Ovary (tissue), 9 donors: ENCODE measurements around the gene ACTN1. TPM values are rescaled to one million over a fixed set of nuclear protein-coding genes. Genes with fewer than 3 reads are reported as not detected.

Experiments
- DNase-seq, 5 donors: peaks; one replicate each; pipeline ENCODE4 v3.0.0-alpha.2; 2019 to 2020
- H3K27ac ChIP-seq, 2 donors: fragments of 200-600 bp; one replicate each; pipeline versions ENCODE4 v1.5.1 to v1.8.0; 2019 to 2022
- H3K27me3 ChIP-seq: fragments of 200-600 bp; one replicate; pipeline ENCODE4 v1.8.0; 2022
- H3K36me3 ChIP-seq: fragments of 200-600 bp; sonication (generic); one replicate; pipeline ENCODE4 v1.5.1; 2019
- H3K4me1 ChIP-seq: one replicate; pipeline ENCODE4 v1.8.1; 2013; ENCODE audit warnings: mild to moderate bottlenecking, moderate library complexity; ENCODE audit not compliant: insufficient read depth
- H3K4me3 ChIP-seq: fragments of 200-600 bp; sonication (generic); one replicate; pipeline ENCODE4 v1.5.1; 2017
- H3K9me3 ChIP-seq, 2 donors: fragments of 200-600 bp in 1 of 2; sonication (generic) in 1 of 2; one replicate each; pipeline versions ENCODE4 v1.5.1 to v1.8.1; 2013 to 2019; ENCODE audit warnings: mild to moderate bottlenecking in 1 of 2, moderate library complexity in 1 of 2
- EP300 ChIP-seq: sonication (generic); formaldehyde crosslinking; IDR thresholded peaks from one replicate; pipeline ENCODE4 v1.6.1; 2017; ENCODE audit warnings: antibody characterized with exemption
- POLR2A ChIP-seq: fragments of 450-650 bp; IDR thresholded peaks from one replicate; pipeline ENCODE4 v1.6.1; 2017; ENCODE audit warnings: antibody characterized with exemption, mild to moderate bottlenecking, moderate library complexity
- WGBS, 3 donors: extraction: QIAGEN DNeasy Blood & Tissue Kit in 1 of 3; methylation state at CpG; one replicate each; pipeline versions ENCODE4 v1.1.5 to v1.1.7; 2013 to 2017; 5-methylcytosine and 5-hydroxymethylcytosine counted together
- intact Hi-C, 4 donors: fragments of 100-400 bp; cut with DNase I; formaldehyde crosslinking; loops; one replicate each; pipeline versions ENCODE4 v1.11.0 to v1.15.1; 2022 to 2023
- polyA plus RNA-seq, 2 donors: library from polyadenylated mRNA; stranded (reverse); fragments of 200-250 nt in 1 of 2; fragments of 350-450 nt in 1 of 2; fragmentation: Illumina TruSeq in 1 of 2; extraction: RNeasy Lipid Tissue Mini Kit (QIAGEN cat#74804) in 1 of 2; gene quantifications; one replicate each; pipeline ENCODE4 v1.2.3, GENCODE V29; 2013 to 2014
- total RNA-seq, 7 donors: library from RNA; depleted of rRNA in 2 of 7; stranded (reverse); fragments of >200 nt in 2 of 7; fragmentation: NEBNext Ultra II Directional in 3 of 7; extraction: Animal tissue kit (Norgen Biotek cat#: 25700) in 3 of 7; gene quantifications; one replicate each; pipeline versions ENCODE4 v1.1.0 to v1.2.4, GENCODE V29; 2016 to 2023
- TF ChIP-seq, protein P1 (sequence below), 3 donors: fragments of 450-650 bp in 2 of 3; fragments of 200-600 bp in 1 of 3; IDR thresholded peaks; one replicate each; pipeline versions ENCODE4 v1.5.1 to v1.8.0; 2016 to 2022; ENCODE audit warnings: antibody characterized with exemption in 3 of 3, mild to moderate bottlenecking in 1 of 3
- donor health status: DM: no; HTN: no; CAD: no; lungs with moderate emphysema.
- donor health status: DM: no; HTN: no; CAD: no.
- donor health status: Bipolar disorder and iron deficiency.
- donor health status: DM: yes; HTN: yes; CAD: no.
- donor health status: DM: no; HTN: no; CAD: no.
- donor health status: DM: yes; HTN: yes; CAD: no.

The ACTN1 gene
- total and polyA plus RNA-seq, 9 donors: 39.0 to 203 (median 138) TPM

DNA sequence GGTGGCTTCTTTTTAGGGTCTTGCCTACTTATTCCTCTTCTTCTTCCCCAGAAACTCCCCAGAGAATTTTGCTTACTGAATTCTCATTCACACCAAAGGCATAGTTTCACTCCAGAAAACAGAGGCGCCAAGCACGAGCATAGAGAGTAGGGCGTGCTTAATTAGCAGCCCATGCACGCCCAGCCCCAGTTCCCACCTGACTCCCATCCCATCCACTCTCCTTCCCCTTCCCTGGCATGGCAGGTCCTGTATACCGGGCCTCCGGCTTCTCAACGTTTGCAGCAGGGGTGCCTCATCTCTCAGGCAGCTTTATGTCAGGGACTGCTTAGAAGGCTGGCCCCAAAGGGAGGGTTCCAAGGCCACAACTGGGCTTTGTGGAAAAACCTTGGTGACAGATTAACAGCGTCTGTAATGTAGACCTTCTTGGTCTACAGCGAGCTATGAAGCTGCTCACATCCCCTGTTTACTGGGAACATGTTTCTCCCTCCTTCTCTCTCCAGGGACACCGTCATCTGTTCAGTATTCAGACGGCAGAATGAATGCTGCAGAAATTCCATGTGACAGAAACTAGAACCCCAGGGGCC, 62.7 kb downstream of the ACTN1 start:
- Histone ChIP-seq H3K4me1 (no peaks in the 10 kb centered on the region), H3K27me3 (no peaks in the 10 kb centered on the region), H3K9me3 (no peaks in the 10 kb centered on the region), H3K36me3 (no peaks in the 10 kb centered on the region), H3K27ac (no peak overlapping the region), H3K4me3 (no peak overlapping the region)
- DNase-seq: no peak
- intact Hi-C loops: loop anchor here in 2 of 4 donors (10.0 kb wide), 1 partner anchor 58 kb away; the partner anchor contains the start of gene ACTN1 (in 2 of the 2)
- 76 to 83% (median 80%) methylated on average over 11 of the region's 11 CpGs for WGBS, 3 donors
- TF ChIP-seq EP300: no peak

DNA sequence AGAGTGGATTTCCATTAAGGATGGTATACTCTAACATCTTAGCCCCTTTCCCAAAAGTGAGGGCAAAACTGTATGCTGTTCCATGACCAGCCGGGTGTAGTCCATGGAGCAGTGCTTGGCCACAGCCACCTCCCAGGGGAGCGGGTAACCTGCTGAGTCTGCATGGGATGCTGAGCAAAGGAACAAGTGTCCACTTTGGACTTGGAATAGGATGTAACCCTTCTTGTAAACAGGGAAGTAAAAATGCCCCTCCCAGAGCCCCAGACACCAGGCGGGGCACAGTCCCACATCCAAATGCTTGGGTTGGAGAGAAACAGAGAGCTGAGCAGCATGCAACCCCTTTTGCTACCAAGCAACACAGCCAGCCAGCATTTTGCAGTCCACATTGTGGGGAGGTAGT, 65.6 kb downstream of the ACTN1 start:
- no peak overlapping the region for H3K27ac ChIP-seq
- 91 to 93% (median 91%) methylated on average over 3 of the region's 3 CpGs for WGBS, 3 donors
- TF ChIP-seq, protein P1, sequence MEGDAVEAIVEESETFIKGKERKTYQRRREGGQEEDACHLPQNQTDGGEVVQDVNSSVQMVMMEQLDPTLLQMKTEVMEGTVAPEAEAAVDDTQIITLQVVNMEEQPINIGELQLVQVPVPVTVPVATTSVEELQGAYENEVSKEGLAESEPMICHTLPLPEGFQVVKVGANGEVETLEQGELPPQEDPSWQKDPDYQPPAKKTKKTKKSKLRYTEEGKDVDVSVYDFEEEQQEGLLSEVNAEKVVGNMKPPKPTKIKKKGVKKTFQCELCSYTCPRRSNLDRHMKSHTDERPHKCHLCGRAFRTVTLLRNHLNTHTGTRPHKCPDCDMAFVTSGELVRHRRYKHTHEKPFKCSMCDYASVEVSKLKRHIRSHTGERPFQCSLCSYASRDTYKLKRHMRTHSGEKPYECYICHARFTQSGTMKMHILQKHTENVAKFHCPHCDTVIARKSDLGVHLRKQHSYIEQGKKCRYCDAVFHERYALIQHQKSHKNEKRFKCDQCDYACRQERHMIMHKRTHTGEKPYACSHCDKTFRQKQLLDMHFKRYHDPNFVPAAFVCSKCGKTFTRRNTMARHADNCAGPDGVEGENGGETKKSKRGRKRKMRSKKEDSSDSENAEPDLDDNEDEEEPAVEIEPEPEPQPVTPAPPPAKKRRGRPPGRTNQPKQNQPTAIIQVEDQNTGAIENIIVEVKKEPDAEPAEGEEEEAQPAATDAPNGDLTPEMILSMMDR (IDR thresholded peaks at IDR 0.05): no peak
- TF ChIP-seq POLR2A (no peak), EP300 (no peak)
- intact Hi-C loops: loop anchor here in 3 of 4 donors (5.0 to 10.0 kb wide), 3 partner anchors 61 to 194 kb away; partner anchors contain the start of gene ACTN1 (in 2 of the 3)
- no peaks in the 10 kb centered on the region for H3K9me3 ChIP-seq
- no peaks in the 10 kb centered on the region for H3K36me3 ChIP-seq
- no peak overlapping the region for H3K4me3 ChIP-seq
- DNase-seq: no peak
- no peaks in the 10 kb centered on the region for H3K27me3 ChIP-seq
- H3K4me1 ChIP-seq: no peaks in the 10 kb centered on the region

DNA sequence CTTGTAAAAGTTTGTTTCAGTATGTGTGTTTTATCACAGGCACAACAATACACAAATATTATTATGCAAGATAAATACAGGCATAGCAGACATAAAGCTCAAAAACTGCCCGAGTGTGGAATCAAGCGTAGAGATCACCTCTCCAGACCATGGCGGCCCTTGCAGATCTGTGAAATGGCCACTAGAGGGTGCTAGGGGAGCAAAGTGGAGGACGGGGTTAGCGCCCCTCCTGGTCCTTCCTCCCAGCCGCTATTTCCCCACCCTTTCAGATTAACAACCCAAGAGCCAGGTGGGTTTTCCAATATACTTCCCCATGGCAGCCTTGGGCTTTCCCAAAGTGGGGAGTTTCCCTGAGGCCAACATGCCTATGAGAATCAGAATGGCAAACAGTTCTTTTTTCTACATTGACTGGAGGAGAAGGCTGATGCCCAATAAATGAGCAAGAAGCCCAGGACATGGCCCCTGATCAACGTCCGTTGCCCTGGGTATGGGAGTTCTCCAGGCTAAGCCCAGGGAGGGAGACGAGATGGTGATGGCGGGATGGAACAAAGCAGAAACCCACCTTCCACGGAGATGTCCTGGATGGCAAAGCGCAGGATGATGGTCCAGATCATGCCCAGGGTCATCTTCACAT, 67.4 kb downstream of the ACTN1 start:
- DNase-seq: peak; percentile 67 to 84 (median 79)
- no peak overlapping the region for H3K4me3 ChIP-seq
- no peaks in the 10 kb centered on the region for H3K36me3 ChIP-seq
- no peaks in the 10 kb centered on the region for H3K9me3 ChIP-seq
- WGBS, 3 donors: 43 to 45% (median 43%) methylated on average over 12 of the region's 12 CpGs
- H3K27me3 ChIP-seq: no peaks in the 10 kb centered on the region
- H3K4me1 ChIP-seq: no peaks in the 10 kb centered on the region
- intact Hi-C loops: loop anchor here in 3 of 4 donors (5.0 to 10.0 kb wide), 3 partner anchors 63 to 196 kb away; partner anchors contain the start of gene ACTN1 (in 2 of the 3)
- H3K27ac ChIP-seq: no peak overlapping the region
- no peak for TF ChIP-seq EP300
- TF ChIP-seq POLR2A: peak; percentile 15
- TF ChIP-seq, protein P1 (IDR thresholded peaks at IDR 0.05): peak; percentile 88 to 98 (median 92)

DNA sequence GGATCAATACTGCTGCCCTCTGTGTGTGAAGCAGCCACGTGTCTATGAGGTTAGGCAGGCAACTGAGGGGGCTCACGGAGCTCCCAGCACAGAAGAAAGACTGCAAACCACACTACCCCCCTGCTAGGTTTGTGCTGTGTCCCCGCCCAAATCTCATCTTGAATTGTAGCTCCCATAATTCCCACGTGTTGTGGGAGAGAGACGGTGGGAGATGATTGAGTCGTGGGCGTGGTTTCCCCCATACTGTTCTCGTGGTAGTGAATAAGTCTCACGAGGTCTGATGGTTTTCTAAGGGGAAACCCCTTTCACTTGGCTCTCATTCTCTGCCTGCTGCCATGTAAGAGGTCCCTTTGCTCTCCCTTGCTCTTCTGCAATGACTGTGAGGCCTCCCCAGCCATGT, 68.6 kb downstream of the ACTN1 start:
- Histone ChIP-seq H3K4me1 (no peaks in the 10 kb centered on the region), H3K9me3 (no peaks in the 10 kb centered on the region), H3K4me3 (no peak overlapping the region), H3K27ac (no peak overlapping the region), H3K36me3 (no peaks in the 10 kb centered on the region), H3K27me3 (no peaks in the 10 kb centered on the region)
- 66 to 78% (median 71%) methylated on average over 9 of the region's 9 CpGs for WGBS, 3 donors
- DNase-seq: no peak
- intact Hi-C loops: loop anchor here in 3 of 4 donors (5.0 to 10.0 kb wide), 3 partner anchors 64 to 197 kb away; partner anchors contain the start of gene ACTN1 (in 2 of the 3)
- TF ChIP-seq, protein P1 (IDR thresholded peaks at IDR 0.05): no peak

DNA sequence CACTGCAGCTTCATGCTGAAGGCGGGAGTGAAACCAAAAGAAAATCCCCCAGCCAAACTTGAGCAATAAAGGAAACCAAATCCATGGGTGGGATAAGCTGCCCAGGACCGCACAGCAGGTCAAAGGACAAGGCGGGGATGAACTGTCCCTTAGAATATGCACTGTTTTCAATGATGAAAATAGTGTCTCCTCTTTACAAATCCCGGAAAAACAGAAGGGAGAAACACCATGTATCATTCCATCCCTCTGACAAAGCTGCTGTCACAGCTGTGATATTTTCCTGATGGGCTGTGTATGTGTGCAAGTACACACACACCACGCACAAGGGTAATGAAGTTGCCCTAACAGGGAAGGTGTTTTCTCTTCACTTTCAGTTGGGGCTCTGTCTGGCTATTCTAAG, 70.3 kb downstream of the ACTN1 start:
- WGBS, 3 donors: 78 to 80% (median 79%) methylated on average over 5 of the region's 5 CpGs
- Histone ChIP-seq H3K9me3 (no peaks in the 10 kb centered on the region), H3K27me3 (no peaks in the 10 kb centered on the region), H3K36me3 (no peaks in the 10 kb centered on the region), H3K27ac (no peak overlapping the region), H3K4me1 (no peaks in the 10 kb centered on the region), H3K4me3 (no peak overlapping the region)
- DNase-seq: no peak
- no peak for TF ChIP-seq POLR2A
- no peak for TF ChIP-seq EP300
- TF ChIP-seq, protein P1 (IDR thresholded peaks at IDR 0.05): no peak
- intact Hi-C loops: loop anchor here in 2 of 4 donors (5.0 kb wide), 2 partner anchors 193 to 198 kb away; no protein-coding TSS in a partner anchor
